ENCODE measurements around the gene SLC35E4.
"Not testable (repeated sequence)": the region's sequence is repeated elsewhere in the genome, so short reads cannot be mapped to it uniquely, and the experiment has no call there.

The SLC35E4 gene

DNA sequence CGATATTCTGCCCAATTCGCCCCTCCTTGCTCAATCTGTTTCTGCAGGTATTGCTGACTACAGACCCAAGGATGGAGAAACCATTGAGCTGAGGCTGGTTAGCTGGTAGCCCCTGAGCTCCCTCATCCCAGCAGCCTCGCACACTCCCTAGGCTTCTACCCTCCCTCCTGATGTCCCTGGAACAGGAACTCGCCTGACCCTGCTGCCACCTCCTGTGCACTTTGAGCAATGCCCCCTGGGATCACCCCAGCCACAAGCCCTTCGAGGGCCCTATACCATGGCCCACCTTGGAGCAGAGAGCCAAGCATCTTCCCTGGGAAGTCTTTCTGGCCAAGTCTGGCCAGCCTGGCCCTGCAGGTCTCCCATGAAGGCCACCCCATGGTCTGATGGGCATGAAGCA, 9.2 kb upstream of the SLC35E4 start:
- H3K4me3 ChIP-seq (ENCODE audit: control insufficient read depth, low read depth, low read length) = no peak overlapping the region
- DNase-seq (ENCODE audit: low read depth) = no peak
- TF ChIP-seq, protein P1, sequence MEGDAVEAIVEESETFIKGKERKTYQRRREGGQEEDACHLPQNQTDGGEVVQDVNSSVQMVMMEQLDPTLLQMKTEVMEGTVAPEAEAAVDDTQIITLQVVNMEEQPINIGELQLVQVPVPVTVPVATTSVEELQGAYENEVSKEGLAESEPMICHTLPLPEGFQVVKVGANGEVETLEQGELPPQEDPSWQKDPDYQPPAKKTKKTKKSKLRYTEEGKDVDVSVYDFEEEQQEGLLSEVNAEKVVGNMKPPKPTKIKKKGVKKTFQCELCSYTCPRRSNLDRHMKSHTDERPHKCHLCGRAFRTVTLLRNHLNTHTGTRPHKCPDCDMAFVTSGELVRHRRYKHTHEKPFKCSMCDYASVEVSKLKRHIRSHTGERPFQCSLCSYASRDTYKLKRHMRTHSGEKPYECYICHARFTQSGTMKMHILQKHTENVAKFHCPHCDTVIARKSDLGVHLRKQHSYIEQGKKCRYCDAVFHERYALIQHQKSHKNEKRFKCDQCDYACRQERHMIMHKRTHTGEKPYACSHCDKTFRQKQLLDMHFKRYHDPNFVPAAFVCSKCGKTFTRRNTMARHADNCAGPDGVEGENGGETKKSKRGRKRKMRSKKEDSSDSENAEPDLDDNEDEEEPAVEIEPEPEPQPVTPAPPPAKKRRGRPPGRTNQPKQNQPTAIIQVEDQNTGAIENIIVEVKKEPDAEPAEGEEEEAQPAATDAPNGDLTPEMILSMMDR (IDR thresholded peaks at IDR 0.05; ENCODE audit: control insufficient read depth, insufficient read depth, low read depth, low read length, missing control alignments) = no peak

DNA sequence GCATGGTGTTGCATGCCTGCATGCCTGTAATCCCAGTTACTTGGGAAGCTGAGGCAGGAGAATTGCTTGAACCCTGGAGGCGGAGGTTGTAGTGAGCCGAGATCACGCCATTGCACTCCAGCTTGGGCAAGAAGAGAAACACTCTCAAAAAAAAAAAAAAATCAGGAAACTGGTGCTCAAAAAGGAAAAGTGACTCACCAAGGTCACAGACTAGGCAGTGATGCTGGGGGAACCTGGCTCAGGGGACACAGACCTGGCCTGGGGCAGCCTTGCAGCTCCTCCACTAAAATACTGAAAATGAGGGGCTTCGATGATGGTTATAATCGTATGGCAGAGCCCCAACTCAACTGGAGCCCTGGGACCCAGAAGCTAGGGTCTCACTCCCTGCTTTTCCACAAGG, 8.1 kb upstream of the SLC35E4 start:
- DNase-seq (ENCODE audit: low read depth) = no peak
- TF ChIP-seq, protein P1 (IDR thresholded peaks at IDR 0.05; ENCODE audit: control insufficient read depth, insufficient read depth, low read depth, low read length, missing control alignments) = no peak
- no peak overlapping the region for H3K4me3 ChIP-seq (ENCODE audit: control insufficient read depth, low read depth, low read length)

DNA sequence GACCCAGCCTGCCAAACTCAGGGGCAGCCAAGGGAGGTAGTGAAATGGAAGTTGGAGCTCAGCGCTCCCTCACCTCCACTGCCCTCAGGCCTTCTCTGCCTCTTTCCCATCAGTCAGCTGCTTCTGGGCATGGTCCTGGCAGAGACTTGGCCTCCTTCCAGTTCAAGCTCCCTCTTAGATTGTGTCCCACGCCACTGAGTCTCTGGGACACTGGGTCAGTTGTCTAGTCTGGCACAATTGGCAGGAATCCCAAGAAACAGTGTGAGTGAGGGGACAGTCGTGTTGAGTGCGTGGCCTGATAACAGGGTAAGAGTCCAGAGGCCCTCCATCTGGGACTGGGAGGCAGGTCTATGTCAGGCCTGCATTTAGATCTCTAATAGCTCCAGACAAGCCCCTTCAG, 7.1 kb upstream of the SLC35E4 start:
- DNase-seq (ENCODE audit: low read depth) = no peak
- no peak overlapping the region for H3K4me3 ChIP-seq (ENCODE audit: control insufficient read depth, low read depth, low read length)
- TF ChIP-seq, protein P1 (IDR thresholded peaks at IDR 0.05; ENCODE audit: control insufficient read depth, insufficient read depth, low read depth, low read length, missing control alignments) = no peak

DNA sequence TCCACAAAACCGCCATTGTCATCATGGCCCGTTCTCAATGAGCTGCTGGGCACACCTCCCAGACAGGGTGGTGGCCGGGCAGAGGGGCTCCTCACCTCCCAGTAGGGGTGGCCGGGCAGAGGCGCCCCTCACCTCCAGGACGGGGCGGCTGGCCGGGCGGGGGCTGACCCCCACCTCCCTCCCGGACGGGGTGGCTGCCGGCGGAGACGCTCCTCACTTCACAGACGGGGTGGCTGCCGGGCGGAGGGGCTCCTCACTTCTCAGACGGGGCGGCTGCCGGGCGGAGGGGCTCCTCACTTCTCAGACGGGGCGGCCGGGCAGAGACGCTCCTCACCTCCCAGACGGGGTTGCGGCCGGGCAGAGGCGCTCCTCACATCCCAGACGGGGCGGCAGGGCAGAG, 4.1 kb upstream of the SLC35E4 start:
- not testable (repeated sequence) for DNase-seq (ENCODE audit: low read depth); H3K4me3 ChIP-seq (ENCODE audit: control insufficient read depth, low read depth, low read length)

DNA sequence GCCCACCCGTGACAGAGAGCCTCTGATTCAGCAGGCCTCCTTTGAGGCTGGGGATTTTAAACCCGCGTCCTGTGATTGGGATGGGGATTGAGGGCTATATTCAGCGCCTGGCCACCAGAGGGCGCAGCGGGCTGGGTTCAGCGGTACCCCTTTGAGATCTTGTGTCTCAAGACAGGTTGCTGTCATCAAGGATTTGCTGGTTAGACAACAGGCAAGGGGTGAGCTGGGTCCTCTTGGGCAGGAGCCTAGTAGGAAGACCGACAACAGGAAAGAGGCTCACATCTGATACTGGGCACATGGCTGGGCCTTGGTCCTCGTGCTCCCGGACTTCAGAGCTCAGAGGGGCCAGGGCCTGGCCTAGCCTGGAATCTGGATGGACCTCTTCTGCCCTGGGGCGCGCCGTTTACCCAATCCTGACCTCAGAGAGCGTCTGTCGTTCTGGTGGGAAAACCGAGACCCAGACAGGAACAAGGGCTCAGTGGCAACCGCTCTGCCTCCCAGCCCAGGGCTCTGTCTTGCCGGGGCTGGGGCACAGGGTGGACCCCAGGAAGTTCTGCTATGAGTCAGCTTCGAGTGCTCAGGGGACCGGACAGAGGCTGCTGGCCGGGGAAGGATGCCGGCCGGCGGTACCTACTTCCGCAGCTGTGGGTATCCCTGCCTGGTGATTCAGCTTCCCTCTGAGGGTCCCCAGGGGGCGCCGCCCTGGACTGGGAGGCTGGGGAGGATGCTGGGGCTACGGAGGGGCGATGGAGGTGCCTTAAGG, 929 bp upstream of the SLC35E4 start:
- peak overlapping the region; percentile 40 for H3K4me3 ChIP-seq (ENCODE audit: control insufficient read depth, low read depth, low read length)
- TF ChIP-seq, protein P1 (IDR thresholded peaks at IDR 0.05; ENCODE audit: control insufficient read depth, insufficient read depth, low read depth, low read length, missing control alignments) = peak; percentile 95
- peak; percentile 64 for DNase-seq (ENCODE audit: low read depth)

DNA sequence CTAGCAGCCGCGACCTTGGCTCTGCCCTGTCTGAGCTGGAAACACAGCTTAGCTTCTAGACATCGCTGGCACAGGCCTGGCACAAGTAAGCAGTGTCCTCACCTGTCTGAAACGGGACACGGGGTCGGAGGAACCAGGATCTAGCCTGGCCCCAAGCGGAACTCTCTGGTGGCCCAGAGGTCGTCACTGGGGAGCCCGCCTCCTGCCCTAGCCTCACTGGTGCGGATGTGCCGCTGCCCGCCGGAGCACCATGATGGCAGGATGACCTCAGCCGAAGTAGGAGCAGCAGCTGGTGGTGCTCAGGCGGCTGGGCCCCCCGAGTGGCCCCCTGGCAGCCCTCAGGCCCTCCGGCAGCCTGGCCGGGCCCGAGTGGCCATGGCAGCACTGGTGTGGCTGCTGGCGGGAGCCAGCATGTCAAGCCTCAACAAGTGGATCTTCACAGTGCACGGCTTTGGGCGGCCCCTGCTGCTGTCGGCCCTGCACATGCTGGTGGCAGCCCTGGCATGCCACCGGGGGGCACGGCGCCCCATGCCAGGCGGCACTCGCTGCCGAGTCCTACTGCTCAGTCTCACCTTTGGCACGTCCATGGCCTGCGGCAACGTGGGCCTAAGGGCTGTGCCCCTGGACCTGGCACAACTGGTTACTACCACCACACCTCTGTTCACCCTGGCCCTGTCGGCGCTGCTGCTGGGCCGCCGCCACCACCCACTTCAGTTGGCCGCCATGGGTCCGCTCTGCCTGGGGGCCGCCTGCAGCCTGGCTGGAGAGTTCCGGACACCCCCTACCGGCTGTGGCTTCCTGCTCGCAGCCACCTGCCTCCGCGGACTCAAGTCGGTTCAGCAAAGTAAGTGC, 871 bp downstream of the SLC35E4 start:
- peak overlapping the region; percentile 47 for H3K4me3 ChIP-seq (ENCODE audit: control insufficient read depth, low read depth, low read length)
- TF ChIP-seq, protein P1 (IDR thresholded peaks at IDR 0.05; ENCODE audit: control insufficient read depth, insufficient read depth, low read depth, low read length, missing control alignments) = no peak
- DNase-seq (ENCODE audit: low read depth) = no peak

DNA sequence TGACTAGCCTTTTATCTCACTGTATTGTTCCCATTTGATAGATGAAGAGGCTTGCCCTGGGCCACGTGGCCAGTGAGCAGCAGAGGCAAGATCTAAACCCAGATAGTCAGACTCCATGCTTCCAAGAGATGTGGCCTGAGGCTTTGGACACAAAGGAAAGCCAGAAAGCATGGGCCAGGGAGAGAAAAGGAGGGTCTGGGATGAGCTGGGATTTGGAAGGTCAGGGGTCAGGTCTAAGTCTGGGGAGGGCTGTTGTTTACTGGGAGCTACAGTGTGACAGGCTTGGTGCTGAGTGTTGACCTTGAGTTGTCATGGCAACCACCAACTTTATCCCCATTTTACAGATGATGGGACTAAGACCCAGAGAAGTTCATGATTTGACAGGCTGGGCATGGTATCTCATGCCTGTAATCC, 2.1 kb downstream of the SLC35E4 start:
- TF ChIP-seq, protein P1 (IDR thresholded peaks at IDR 0.05; ENCODE audit: control insufficient read depth, insufficient read depth, low read depth, low read length, missing control alignments) = no peak
- DNase-seq (ENCODE audit: low read depth) = no peak
- no peak overlapping the region for H3K4me3 ChIP-seq (ENCODE audit: control insufficient read depth, low read depth, low read length)
